Ishikawa (cell line): ENCODE measurements around the gene CCHCR1.

ENCODE experiments used
- CREB1 ChIP-seq: IDR thresholded peaks from 2 replicates; pipeline ENCODE4 v1.6.1; 2012; ENCODE audit warnings: low read depth
- EGR1 ChIP-seq: IDR thresholded peaks from 2 replicates; pipeline ENCODE4 v1.6.1; 2012
- MAX ChIP-seq: IDR thresholded peaks from 2 replicates; pipeline ENCODE4 v1.6.1; 2012
- RAD21 ChIP-seq: IDR thresholded peaks from 2 replicates; pipeline ENCODE4 v1.6.1; 2012; ENCODE audit warnings: low read depth
- TAF1 ChIP-seq: IDR thresholded peaks from 2 replicates; pipeline ENCODE4 v1.6.1; 2012; ENCODE audit warnings: low read depth, mild to moderate bottlenecking
- TCF12 ChIP-seq: IDR thresholded peaks from 2 replicates; pipeline ENCODE4 v1.6.1; 2012; ENCODE audit warnings: low read depth
- TEAD4 ChIP-seq: IDR thresholded peaks from 2 replicates; pipeline ENCODE4 v1.6.1; 2012
- YY1 ChIP-seq: IDR thresholded peaks from 2 replicates; pipeline ENCODE4 v1.6.1; 2012; ENCODE audit warnings: low read depth

- no peak for TF ChIP-seq TEAD4
- TF ChIP-seq TAF1: no peak
- no peak for TF ChIP-seq EGR1
- no peak for TF ChIP-seq MAX
- TF ChIP-seq CREB1: no peak
- no peak for TF ChIP-seq RAD21
- TF ChIP-seq YY1: no peak
- no peak for TF ChIP-seq TCF12
Observed at GRCh38 chr6:31170987-31171671, 13.5 kb upstream of the CCHCR1 start.
